ENCODE measurements around the gene DLEC1. TPM values are rescaled to one million over a fixed set of nuclear protein-coding genes. Genes with fewer than 3 reads are reported as not detected.

Gene DLEC1
- total RNA-seq, 1 experiment from 2014 or later: not detected

DNA sequence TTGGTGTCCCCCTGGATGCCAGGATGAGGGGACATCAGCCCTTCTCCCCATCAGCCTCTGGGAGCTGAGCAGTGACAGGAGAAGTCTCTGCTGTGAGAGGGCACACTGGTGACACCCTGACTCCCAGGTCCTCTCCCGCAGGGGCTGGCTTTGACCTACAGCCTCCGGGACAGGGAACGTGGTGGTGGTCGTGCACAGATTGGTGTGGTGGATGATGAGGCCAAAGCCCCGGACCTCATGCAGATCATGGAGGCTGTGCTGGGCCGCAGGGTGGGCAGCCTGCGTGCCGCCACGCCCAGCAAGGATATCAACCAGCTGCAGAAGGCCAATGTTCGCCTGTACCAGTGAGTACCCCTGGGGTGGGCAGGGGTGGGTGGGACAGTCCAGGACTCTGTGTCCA, 41.7 kb upstream of the DLEC1 start:
- H3K9me3 ChIP-seq (replicated peaks): no peaks in the 10 kb centered on the region
- no peaks in the 10 kb centered on the region for H3K36me3 ChIP-seq
- no peaks in the 10 kb centered on the region for H3K27me3 ChIP-seq (replicated peaks)
- no peak overlapping the region for H3K27ac ChIP-seq
- DNase-seq (ENCODE audit: low read depth in 1 of 2, low spot score in 2 of 2): no peak
- H3K4me3 ChIP-seq: no peak overlapping the region
- peaks cover 12% of the 10 kb centered on the region for H3K4me1 ChIP-seq (replicated peaks)

GRCh38 chr3:37997791-37998370, 41.1 kb upstream of the DLEC1 start:
- Histone ChIP-seq H3K27me3 (replicated peaks) (no peaks in the 10 kb centered on the region), H3K36me3 (no peaks in the 10 kb centered on the region), H3K27ac (no peak overlapping the region), H3K4me3 (no peak overlapping the region), H3K4me1 (replicated peaks) (peaks cover 12% of the 10 kb centered on the region), H3K9me3 (replicated peaks) (no peaks in the 10 kb centered on the region)
- DNase-seq (ENCODE audit: low read depth in 1 of 2, low spot score in 2 of 2): no peak

GRCh38 chr3:37999836-38000235, 39.2 kb upstream of the DLEC1 start:
- H3K27me3 ChIP-seq (replicated peaks): no peaks in the 10 kb centered on the region
- peak in 1 of 2 experiments; percentile 21 for DNase-seq (ENCODE audit: low read depth in 1 of 2, low spot score in 2 of 2)
- no peaks in the 10 kb centered on the region for H3K36me3 ChIP-seq
- peaks cover 15% of the 10 kb centered on the region for H3K4me1 ChIP-seq (replicated peaks)
- no peak overlapping the region for H3K4me3 ChIP-seq
- H3K9me3 ChIP-seq (replicated peaks): no peaks in the 10 kb centered on the region
- H3K27ac ChIP-seq: no peak overlapping the region

- Histone ChIP-seq H3K27me3 (replicated peaks) (no peaks in the 10 kb centered on the region), H3K27ac (no peak overlapping the region), H3K4me3 (no peak overlapping the region), H3K9me3 (replicated peaks) (no peaks in the 10 kb centered on the region), H3K36me3 (no peaks in the 10 kb centered on the region), H3K4me1 (replicated peaks) (peaks cover 15% of the 10 kb centered on the region)
- peak in 1 of 2 experiments; percentile 25 for DNase-seq (ENCODE audit: low read depth in 1 of 2, low spot score in 2 of 2)
Measured at GRCh38 chr3:38000242-38000916, 38.6 kb upstream of the DLEC1 start.

DNA sequence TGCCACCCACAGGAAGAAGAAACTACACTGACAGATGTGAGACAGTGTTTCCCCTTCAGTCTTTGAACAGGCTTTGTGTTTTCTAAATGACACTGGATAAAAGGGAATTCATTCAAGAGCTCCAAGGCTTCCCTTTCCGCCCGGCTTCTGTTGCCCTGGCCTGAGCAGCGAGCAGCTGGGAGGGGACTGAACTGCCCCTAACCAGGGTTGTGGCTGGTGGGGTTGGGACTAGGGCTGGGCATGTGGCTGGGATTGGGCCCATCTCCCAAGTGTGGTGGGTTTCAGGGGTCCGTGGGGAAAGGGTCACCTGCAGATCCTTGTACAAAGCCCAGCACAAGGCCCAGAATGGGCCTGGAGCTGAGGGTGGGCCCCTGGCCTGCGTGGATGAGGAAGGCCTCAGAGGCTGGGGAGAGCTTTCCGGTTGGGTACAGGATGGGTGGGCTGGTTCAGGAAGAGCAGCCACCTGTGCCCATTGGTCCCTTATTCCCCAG, 38.0 kb upstream of the DLEC1 start:
- Histone ChIP-seq H3K36me3 (no peaks in the 10 kb centered on the region), H3K4me1 (replicated peaks) (peaks cover 15% of the 10 kb centered on the region), H3K9me3 (replicated peaks) (no peaks in the 10 kb centered on the region), H3K4me3 (no peak overlapping the region), H3K27me3 (replicated peaks) (no peaks in the 10 kb centered on the region), H3K27ac (no peak overlapping the region)
- no peak for DNase-seq (ENCODE audit: low read depth in 1 of 2, low spot score in 2 of 2)

- Histone ChIP-seq H3K4me3 (no peak overlapping the region), H3K4me1 (replicated peaks) (peaks cover 15% of the 10 kb centered on the region), H3K9me3 (replicated peaks) (no peaks in the 10 kb centered on the region), H3K27me3 (replicated peaks) (no peaks in the 10 kb centered on the region), H3K36me3 (no peaks in the 10 kb centered on the region), H3K27ac (no peak overlapping the region)
- no peak for DNase-seq (ENCODE audit: low read depth in 1 of 2, low spot score in 2 of 2)
Measured at GRCh38 chr3:38001456-38002081, 37.4 kb upstream of the DLEC1 start.

- Histone ChIP-seq H3K36me3 (no peaks in the 10 kb centered on the region), H3K4me3 (no peak overlapping the region), H3K27me3 (replicated peaks) (no peaks in the 10 kb centered on the region), H3K9me3 (replicated peaks) (no peaks in the 10 kb centered on the region), H3K27ac (no peak overlapping the region), H3K4me1 (replicated peaks) (peaks cover 15% of the 10 kb centered on the region)
- DNase-seq (ENCODE audit: low read depth in 1 of 2, low spot score in 2 of 2): no peak
Measured at GRCh38 chr3:38002291-38002876, 36.6 kb upstream of the DLEC1 start.

GRCh38 chr3:38002940-38003339, 36.1 kb upstream of the DLEC1 start:
- no peak overlapping the region for H3K27ac ChIP-seq
- DNase-seq (ENCODE audit: low read depth in 1 of 2, low spot score in 2 of 2): no peak
- no peaks in the 10 kb centered on the region for H3K9me3 ChIP-seq (replicated peaks)
- H3K4me3 ChIP-seq: no peak overlapping the region
- H3K36me3 ChIP-seq: no peaks in the 10 kb centered on the region
- H3K27me3 ChIP-seq (replicated peaks): no peaks in the 10 kb centered on the region
- peaks cover 15% of the 10 kb centered on the region for H3K4me1 ChIP-seq (replicated peaks)

- Histone ChIP-seq H3K27me3 (replicated peaks) (no peaks in the 10 kb centered on the region), H3K9me3 (replicated peaks) (no peaks in the 10 kb centered on the region), H3K4me3 (no peak overlapping the region), H3K36me3 (no peaks in the 10 kb centered on the region), H3K27ac (no peak overlapping the region), H3K4me1 (replicated peaks) (peaks cover 12% of the 10 kb centered on the region)
- DNase-seq (ENCODE audit: low read depth in 1 of 2, low spot score in 2 of 2): peak in 1 of 2 experiments; percentile 15
Measured at GRCh38 chr3:38003371-38003816, 35.6 kb upstream of the DLEC1 start.

- Histone ChIP-seq H3K27me3 (replicated peaks) (no peaks in the 10 kb centered on the region), H3K9me3 (replicated peaks) (no peaks in the 10 kb centered on the region), H3K27ac (no peak overlapping the region), H3K4me1 (replicated peaks) (peaks cover 8% of the 10 kb centered on the region; the same call in 1 of the 2 replicates), H3K4me3 (no peak overlapping the region), H3K36me3 (no peaks in the 10 kb centered on the region)
- no peak for DNase-seq (ENCODE audit: low read depth in 1 of 2, low spot score in 2 of 2)
Measured at GRCh38 chr3:38003817-38004414, 35.1 kb upstream of the DLEC1 start.

DNA sequence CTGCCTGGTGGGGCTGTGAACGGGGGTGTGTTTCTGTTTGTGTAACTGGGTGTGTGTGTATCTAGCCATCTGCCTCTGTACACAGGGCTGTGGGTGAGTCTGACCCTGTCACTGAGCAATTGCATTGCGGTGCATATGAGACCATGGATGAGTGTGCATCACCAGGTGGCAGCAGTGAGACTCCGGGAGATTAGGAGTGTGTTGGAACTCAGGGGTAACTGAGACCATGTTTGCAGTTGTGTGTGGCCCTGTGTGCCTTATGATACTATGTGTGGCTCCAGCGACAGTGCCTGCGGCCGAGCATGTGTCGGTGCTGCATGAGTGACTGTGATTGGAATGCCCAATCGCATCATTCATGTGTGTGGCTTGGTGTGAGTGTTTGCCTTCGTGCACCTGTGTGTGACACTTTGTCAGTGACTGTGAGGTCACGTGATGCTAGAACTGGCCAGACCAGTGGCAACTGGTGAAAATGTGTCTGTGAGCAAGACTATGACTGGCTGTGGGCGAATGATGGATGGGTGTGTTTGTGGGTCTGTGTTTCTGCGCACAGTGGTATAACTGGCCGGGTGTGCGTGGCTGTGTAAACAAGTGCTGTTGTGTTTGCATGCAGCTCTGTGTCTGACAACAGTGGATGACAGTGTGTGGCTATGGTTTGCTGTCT, 34.5 kb upstream of the DLEC1 start:
- Histone ChIP-seq H3K27ac (no peak overlapping the region), H3K4me1 (replicated peaks) (0 out of 2 replicates have a peak, but pooled peaks cover 4% of the 10 kb centered on the region), H3K4me3 (no peak overlapping the region), H3K36me3 (no peaks in the 10 kb centered on the region), H3K27me3 (replicated peaks) (no peaks in the 10 kb centered on the region), H3K9me3 (replicated peaks) (no peaks in the 10 kb centered on the region)
- peak; percentile 52 to 69 for DNase-seq (ENCODE audit: low read depth in 1 of 2, low spot score in 2 of 2)

DNA sequence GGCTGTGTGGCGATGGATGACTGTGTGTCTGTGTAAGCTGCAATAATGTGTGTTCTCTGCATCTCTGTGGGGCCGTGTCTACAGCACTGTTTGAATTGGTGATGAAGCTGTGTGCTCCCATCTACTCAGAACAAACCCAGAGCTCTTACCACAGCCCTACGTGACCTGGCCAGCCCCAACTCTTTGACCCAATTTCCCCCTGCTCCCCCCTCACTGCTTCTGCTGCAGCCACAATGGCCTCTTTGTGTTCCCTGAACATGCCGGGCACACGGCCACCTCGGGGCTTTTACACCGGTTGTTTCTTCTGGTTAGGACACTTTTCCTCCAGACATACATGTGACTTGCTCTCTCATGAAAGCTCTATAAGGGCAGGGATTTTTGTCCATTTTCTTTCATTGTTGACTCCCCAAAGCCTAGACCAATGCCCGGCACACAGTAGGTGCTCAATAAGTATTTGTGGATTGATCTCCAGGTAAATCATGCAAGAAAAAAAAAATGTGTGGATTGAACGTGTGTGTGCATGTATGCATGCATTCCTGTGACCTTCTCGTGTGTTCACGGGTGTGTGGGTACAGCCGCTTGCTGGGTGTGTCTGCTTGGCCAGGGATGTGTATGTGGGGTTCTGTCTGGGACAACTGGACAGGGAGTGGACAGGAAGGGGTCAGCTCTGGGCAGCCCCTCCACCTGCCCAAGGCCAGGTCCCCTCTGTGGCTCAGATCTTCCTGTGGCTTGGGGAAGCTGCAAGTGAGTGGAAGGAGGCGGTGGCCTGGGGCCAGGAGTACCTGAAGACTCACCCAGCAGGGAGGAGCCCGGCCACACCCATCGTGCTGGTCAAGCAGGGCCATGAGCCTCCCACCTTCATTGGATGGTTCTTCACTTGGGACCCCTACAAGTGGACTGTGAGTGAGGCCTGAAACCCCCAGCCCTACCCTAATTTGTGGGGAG, 33.7 kb upstream of the DLEC1 start:
- Histone ChIP-seq H3K4me1 (replicated peaks) (0 out of 2 replicates have a peak, but pooled peaks cover 4% of the 10 kb centered on the region), H3K4me3 (no peak overlapping the region), H3K27ac (no peak overlapping the region), H3K27me3 (replicated peaks) (no peaks in the 10 kb centered on the region), H3K36me3 (no peaks in the 10 kb centered on the region), H3K9me3 (replicated peaks) (no peaks in the 10 kb centered on the region)
- no peak for DNase-seq (ENCODE audit: low read depth in 1 of 2, low spot score in 2 of 2)
